Measurements from ENCODE around the gene FGGY.
"Not testable (repeated sequence)": the region's sequence is repeated elsewhere in the genome, so short reads cannot be mapped to it uniquely, and the experiment has no call there.

FGGY gene

DNA sequence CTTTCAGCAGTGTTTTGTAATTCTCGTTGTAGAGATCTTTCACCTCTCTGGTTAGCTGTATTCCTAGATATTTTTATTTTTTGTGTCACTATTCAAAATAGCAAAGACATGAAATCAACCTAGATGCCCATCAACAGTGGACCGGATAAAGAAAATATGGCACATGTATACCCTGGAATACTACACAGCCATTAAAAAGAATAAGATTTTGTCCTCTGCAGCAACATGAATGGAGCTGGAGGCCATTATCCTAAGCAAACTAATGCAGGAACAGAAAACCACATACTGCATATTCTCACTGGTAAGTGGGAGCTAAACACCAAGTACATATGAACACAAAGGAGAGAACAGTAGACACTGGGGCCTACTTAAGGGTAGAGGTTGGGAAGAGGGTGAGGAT, 199.3 kb downstream of the FGGY start:
- not testable (repeated sequence) for DNase-seq

DNA sequence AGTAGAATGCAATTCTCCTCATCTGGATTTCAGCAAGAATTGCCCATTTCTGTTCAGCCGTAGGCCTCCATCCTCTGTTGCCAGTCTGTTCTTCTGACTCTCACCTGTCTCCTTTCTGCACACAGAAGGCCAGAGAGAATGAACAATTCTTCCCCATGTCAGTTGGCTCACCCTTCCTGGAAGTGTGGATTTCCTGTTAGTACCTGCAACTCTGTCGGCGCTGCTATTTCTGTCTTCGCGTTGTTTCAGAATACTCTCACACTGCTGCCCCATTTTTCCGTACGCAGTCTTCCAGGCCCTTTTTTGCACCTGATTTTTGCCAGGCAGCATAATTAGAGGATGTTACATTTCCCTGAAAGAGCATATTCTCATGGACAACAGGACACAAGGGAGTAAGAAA, 200.7 kb downstream of the FGGY start:
- no peak for DNase-seq

DNA sequence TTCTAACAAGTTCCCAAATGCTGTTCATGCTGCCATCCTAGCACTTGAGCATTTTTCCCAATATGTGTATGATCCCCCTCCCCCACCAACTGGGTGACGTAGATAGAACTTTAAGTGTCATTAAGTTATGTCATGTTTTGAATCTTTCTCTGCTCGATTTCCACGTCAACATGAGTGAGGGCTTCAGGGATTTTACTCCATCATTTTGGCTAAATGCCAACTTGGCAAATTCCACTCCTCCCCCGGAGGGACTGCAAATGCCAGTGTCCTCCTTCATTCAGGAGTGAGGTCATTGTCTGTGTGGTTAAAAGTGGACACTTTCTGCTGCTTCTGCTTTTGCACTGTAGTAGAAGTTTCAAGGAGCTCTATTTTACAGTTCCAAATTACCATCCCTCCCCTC, 201.7 kb downstream of the FGGY start:
- DNase-seq = no peak

DNA sequence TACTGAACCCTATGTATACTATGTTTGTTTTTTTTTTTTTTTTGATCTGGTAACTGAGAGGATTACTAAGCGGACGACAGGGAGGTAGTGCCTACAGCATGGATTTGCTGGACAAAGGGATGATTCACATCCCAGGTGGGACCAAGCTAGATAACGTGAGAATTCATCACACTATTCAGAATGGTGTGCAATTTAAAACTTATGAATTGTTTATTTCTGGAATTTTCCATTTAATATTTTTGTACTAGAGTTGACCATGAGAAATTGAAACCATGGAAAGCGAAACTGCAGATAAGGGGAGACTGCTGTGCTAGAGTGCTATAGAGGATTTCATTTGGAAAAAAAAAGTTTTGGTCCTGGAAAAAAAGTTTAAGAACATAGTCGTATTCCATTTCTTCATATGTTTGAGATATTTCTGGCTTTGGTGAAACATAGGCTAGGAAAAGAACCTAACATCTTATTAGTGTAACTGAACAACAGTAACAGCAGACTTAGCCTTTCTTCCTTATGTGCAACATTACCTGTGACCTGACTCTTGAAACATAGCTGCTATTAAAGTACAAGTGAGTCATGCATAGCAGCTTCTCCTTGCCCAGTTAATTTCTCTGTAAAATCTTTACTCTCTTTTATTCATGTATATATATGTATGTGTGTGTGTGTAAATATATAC, 202.5 kb downstream of the FGGY start:
- DNase-seq = no peak

DNA sequence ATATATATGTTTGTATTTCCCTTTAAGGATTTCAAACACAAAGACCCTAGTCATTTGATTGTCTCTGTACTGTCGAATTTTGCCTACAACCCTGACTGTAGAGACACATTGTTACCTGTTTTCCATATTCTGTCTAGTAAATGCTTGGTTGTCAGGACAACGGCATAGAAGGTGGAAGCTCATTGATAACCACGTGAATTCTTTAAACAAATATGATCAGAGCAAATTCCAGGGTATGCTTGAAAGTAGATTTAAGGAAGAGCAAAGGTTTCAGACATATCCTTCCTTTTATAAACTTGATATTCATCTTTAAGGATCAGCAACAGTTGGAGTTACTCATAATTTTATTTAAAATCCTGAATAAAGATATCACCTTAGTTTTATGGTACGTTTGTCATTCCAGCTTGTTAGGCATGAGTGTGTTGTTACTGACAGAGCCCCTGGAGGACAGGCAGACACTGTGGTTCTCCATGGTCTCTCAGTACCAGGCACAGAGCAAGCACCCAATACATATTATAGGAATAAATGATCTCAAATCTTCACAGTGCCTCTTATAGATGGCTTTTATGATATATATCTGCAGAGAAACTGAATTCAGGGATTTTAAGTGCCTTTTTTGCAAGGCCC, 203.2 kb downstream of the FGGY start:
- DNase-seq = no peak

DNA sequence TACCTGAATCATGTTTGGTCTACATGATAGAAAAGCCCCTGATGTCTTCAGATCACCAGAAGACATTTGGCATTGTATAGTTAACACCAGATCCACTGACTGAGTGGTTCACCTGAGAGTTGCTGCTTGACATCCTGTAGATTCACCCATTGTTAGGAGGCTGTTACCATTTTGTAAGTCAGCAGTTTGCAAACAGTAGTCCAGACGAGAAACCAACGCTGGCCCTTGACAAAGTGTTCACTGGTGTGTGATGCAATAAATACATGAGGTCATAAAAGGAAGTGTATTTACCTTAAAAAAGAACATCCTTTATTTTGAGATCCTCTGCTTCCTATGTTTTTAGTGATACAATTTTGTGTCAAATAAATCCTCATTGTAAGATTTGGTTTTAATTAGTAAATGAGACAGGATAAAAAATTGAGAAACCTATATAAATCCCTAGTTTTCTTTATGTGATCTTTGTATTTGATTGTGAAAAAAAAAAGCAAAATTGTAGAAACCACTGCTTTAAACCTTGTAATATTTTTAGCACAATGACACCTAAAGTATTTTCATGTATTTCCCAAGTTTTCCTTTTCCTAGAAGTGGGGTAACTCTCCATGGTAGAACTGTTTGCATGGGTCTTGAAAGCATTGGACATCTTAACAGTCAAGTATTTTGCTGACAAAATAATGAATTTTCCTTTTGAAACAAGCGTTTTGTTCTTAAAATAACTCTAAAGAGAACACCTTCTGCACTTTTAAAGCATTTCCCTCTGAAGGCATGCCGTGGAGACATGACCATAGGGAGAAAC, 204.3 kb downstream of the FGGY start:
- no peak for DNase-seq

DNA sequence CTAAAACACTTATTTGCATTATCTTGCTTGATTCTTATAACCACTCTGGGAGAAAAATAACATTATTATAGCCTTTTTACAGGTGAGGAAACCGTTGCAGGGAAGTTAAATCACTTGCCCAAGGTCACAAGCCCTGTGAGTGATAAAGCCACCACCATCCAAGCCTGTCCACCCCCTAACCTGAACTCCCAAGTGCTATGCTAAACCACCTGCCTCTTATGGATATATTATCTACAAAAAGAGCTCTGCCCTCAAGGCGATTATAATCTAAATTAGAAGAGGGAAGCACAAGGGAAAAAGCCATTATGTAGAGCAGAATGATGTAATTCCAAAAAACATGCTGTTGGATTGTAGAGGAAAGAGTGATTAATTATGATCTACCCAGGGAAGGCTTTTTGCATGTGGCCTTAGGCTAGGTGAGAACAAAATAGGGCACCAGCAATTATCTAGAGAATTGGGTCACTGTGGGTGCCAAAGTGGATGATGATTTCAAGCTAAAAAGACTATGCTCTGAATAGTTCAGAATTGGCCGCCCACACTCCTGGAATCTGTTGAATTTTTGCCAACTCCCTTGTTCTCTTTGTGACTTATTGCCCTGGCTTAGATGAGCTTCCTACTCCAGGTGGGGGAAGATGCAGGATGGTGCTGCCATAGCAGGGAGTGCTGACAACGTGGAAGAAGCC, 205.3 kb downstream of the FGGY start:
- DNase-seq = no peak

DNA sequence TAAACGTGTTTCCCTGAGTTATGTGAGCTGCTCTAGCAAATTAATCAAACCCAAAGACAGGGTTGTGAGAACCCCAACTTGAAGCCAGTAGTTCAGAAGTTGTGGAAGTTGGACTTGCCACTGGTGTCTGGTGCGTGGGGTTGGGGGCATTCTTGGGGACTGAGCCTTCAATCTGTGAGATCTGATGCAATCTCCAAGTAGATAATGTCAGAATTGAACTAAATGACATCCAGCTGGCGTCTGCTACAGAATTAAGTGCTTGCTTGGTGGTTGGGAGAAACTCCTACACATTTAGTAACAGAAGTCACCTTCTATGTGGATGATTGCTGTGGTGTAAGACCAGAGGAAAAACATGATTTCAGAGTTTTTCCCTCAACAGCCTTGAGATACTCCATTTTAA, 207.4 kb downstream of the FGGY start:
- no peak for DNase-seq

DNA sequence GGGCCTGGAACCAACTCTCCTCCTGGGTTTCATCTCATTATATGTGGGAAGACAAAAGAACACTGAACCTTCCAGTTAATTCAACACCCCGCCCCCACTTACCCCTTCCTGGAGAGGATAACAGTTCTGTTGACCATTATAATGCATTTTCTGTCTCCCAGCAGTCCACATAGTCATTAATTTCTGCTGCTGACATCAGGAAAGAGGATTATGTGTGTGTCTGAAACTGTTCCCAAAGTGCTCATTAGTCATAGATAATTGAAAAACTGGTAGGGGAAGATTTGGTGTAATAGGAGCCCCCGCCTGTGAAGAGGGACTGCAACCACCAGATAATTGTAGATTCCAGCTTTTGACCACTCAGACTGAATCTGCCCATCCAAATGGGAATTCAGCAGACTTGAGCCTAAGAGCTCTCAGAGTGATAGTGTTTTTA, 208.7 kb downstream of the FGGY start:
- DNase-seq = no peak

DNA sequence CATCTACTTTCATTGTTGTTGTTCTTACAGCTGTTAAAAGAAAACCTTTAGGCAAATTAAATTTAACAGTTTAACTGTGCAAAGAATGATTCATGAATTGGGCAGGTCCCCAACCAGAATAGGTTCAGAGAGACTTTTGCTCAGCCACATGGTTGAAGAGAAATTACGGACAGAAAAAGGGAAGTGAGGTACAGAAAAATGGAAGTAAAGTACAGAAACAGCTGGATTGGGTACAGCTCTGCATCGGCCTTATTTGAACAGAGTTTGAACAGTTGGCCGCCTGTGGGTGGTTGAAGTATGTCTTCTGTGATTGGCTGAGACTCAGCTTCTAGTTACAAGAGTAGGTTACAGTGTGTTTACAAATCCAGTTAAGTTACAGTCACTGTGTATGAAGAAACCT, 210.1 kb downstream of the FGGY start:
- no peak for DNase-seq

DNA sequence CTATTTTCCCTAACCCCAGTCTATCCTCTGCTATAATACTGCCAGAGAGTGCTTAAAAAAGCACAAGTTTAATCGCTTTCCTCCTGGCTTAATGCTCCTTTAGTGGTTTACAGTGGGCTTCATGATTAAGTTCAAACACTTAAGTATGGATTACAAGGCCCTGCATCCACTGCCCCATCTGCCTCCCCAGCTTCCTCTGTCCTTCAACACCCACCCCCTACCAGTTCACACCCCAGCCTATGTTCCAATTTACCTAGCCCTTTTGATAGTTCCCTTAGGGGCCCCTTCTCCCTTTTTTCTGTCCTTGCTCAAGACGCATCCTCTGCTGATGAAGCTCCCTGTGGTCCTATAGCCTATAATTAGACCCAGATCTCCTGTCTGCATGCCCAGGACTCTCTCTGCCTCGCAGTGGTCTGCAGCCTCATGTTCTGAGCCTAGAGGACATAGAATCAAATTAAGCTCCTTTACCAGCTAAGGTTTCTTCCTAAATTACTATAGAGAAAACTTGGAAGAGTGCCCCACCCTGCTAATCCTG, 212.5 kb downstream of the FGGY start:
- DNase-seq = no peak

DNA sequence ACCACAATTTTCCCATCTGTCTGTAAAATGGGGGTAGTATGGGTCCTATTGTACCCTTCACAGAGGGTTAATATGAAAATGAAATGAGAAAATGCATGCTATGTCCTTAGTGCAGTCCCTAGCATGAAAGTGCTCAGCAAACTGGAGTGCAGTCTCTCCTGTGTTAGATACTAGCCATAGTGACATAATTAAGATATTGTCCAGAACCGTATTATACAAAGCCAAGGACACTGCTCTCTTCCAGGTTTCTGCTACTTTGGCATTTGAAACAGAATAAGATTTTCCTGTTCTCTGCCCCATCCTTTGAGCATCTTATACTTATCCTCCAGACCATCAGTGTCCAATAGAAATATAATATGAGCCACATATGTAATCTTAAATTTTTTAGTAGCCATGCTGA, 213.4 kb downstream of the FGGY start:
- no peak for DNase-seq

DNA sequence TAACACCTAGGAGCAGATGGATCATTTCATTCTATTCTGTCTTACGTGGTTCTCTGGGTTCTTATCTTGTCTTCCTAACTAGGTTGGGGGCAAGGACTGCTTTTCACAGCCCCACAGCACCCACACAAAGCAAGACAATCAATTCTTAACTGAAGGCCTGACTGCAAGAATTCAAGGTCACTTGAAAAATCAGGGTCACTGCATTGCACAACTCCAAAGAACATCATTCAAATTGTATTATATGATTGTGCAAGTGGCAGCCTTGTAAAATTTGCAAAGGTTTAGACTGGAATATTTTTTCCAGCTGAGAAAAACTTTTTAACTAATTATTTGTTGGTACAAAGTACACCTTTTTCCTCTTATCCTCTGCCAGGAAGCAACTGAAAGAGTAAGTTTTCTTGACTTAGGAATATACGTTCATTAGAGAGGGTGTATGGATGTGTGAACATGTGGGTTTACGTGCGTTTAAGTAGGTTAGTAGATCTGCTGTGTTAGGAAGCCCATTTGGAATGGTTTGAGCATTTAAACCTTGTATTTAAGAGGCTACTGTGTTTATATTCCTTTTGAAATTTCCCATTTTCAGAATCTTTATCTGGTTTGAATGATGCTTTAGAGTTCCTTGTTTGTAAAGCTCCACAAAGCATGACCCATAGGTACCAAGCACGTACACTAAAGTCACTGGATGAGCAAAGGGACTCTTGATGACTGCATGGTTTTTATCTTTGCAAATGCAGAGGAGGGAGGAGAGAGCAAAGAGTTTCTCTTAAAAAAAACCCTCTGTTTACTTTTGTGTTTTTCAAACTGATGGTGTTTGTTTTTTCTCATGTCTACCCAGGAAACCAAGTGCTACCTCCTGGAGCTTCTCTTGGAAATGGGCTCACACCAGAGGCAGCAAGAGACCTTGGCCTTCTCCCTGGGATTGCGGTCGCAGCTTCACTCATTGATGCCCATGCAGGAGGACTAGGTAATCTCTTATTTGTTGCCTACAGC, 214.9 kb downstream of the FGGY start:
- DNase-seq = no peak

DNA sequence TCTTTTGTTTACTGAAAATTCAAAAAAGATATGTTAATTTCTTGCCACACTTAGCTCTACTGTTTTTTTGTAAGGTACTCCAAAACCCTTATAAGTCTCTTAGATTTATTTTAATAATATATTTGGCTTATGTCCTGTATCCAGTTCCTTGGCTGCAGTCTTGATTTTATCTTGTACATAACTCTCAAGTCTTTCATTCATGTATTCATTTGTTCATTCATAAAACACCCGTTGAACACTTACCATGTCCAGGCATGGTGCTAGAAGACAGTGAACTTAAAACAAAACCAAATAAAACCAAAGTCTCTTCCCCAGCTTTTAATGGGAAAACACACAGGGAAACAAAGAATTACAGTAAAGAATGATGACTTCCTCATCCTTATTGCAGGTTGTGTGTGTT, 215.8 kb downstream of the FGGY start:
- no peak for DNase-seq

DNA sequence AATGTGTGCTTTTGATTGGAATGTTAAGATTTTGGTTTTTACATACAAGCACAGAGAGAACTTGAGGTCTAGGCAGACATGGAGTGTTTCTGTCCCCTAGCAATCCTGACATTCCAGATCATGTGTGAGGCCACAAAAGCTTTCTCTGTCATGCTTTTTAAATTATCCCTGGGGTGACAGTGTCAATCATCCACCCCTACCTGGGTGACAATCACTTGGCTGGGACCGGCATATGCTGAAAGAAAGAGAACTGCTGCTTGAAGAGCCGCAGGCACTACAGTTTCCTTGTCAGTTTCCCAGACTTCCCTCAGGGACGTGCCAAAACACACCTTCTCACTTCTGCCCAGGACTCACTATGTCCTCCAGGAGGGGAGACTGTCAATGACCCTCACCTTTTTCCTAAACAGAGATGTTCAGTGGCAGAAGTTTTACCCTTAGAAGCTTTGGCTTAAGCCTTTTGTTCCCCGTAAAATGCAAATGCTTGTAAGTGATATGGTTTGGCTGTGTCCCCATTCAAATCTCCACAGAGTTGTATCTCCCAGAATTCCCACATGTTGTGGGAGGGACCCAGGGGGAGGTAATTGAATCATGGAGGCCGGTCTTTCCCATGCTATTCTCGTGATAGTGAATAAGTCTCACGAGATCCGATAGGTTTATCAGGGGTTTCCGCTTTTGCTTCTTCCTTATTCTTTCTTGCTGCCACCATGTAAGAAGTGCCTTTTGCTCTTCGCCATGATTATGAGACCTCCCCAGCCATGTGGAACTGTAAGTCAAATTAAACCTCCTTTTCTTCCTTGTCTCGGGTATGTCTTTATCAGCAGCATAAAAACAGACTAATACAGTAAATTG, 217.4 kb downstream of the FGGY start:
- DNase-seq = no peak

DNA sequence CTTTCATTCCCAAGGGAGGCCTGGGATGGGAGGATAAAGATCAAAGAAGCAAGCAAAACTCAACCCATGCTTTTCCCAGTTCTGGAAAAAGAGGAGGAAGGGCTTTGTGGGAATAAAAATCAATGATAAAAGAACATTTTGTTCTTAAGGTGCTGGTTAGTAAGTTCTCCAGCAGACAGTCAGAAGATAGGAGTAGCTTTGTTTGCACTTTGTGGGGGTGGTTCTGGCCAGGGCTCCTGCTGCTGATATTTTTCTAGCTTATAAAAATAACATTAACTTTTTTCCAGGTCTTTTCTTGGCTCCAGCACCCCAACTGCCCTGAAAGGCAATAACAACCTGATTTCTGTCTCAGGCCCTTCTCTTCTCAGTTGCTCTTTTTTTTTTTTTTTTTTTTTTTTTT, 220.0 kb downstream of the FGGY start:
- no peak for DNase-seq

DNA sequence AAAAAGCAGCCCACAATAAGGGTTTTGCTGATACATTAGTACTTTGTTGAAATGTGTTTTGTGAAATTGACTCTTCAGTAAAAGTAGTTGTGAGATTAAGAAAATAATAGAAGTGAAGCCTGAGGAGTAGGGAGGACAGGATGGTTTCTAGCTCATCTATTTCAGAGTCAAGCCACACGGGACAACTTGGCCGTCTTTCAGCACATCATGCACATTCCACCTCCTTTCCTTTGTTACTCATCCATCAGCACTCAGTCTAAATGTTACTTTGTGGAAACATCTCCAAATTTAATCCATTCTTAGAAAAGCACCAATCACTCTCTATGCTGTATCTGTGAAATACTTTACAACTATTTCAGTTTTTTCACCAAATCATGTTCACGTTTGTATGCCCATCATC, 223.3 kb downstream of the FGGY start:
- no peak for DNase-seq

DNA sequence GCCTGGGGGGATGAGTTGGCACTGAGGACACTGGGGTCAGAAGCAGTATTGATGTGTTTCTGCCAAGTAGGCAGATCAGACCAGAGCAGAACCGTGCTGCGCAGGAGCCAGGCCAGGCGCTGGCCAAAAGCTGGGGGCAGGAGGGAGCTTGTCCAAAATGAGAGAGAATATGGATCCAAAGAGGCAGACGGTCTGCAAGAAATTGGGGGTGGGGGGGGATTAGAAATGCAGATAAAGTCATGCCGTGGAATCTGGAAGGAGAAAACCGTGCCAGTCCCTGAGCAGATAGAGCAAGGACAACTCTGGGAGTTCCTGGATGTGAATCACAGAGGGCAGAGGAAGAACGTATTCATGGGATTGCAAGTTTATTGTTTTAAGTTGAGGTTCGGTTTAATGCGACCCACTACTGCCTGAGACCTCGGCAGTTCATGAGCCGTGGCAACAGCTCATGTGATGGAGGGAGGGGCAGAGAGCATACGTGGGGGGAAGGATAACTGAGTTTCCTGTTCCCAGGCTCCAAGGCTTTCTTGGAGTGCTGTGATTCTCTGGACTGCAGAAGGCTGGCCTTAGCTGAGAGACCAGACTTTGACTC, 224.0 kb downstream of the FGGY start:
- no peak for DNase-seq

DNA sequence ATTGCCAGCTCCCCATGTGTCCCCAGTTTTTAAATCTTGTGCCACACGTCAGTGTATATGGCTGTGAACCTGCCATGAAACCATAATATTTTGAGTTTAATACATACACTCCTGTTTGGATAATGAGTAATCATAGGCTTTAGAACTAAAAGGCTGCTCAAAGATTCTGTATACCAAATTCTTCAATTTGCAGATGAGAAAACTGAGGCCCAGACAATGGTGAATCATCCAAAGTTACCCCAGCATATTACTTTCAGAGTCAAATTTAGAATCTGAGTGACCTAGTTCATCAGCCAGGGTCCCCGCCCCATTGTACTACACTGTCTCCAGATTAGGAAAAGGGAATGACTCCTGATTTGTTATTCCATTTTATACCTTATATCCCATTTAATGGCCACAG, 224.6 kb downstream of the FGGY start:
- DNase-seq = no peak

DNA sequence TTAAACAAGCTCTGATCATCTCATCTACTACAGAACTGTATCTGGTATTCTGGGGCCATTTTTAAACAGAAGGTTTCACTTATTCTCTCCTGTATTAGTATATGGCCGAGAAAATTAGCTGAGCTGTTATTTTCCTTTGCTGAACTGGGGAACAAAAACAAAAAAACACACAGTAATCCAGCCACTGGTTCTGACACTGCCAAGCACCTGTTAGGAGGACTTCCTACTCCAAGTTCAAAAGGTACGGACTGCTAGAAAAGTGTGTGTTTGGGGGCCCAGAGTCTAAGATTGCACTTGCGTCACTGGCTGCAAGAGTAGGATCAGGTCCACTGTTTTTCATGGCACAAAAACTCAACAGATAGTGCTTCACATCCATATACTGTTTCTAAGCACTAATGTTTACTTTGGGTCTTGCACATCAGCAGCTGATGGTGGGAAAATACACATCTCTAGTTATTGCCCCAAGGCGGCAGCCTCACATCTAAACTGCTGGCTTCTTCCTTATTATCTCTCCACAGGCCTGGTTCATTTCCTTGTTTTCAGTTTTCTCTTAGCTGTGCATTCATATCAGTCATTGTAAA, 226.1 kb downstream of the FGGY start:
- DNase-seq = no peak

All from stimulated activated naive CD4-positive, alpha-beta T cell (primary cell).